HCT116 (cell line): ENCODE measurements around the gene MCF2L. TPM values are rescaled to one million over a fixed set of nuclear protein-coding genes. Genes with fewer than 3 reads are reported as not detected.

Experiments
- ATAC-seq: fragments of 200-7000 bp; cut with Tn5 transposase; 2 replicates; pipeline ENCODE4 v1.9.1; 2020; ENCODE audit warnings: mild to moderate bottlenecking, moderate library complexity
- BruUV-seq: library from RNA; stranded (reverse); fragments of 400-500 nt; replicated peaks from 2 replicates; lab custom pipeline; 2021; lab: Mats Ljungman, UMichigan
- CTCF ChIA-PET: fragments of 300-600 bp; sonication (Branson Sonifier 250); formaldehyde crosslinking; loops from one replicate; lab custom pipeline; 2021; ENCODE audit warnings: antibody characterized with exemption; lab: Charles Lee
- POLR2A ChIA-PET: fragments of 300-600, 350-600 bp; sonication (Branson Sonifier 250); formaldehyde crosslinking; loops from one replicate; lab custom pipeline; 2021; ENCODE audit warnings: antibody characterized with exemption; lab: Charles Lee
- RAD21 ChIA-PET, 2 experiments: fragments of 300-600 bp; sonication (Branson Sonifier 250); formaldehyde crosslinking; loops; one replicate each; lab custom pipeline; 2023; ENCODE audit warnings: low total read pairs in 2 of 2; ENCODE audit not compliant: uncharacterized antibody in 2 of 2, unreplicated experiment in 2 of 2, low non-redundant PET in 1 of 2; lab: Charles Lee
- DNase-seq: peaks from one replicate; pipeline ENCODE4 v3.0.0-alpha.2; 2010; ENCODE audit warnings: low read depth, low spot score
- H2AFZ ChIP-seq: fragments of 200-600 bp; shearing (Covaris generic), sonication (generic); 2 replicates; pipeline ENCODE4 v1.6.1; 2017; ENCODE audit warnings: low read depth, mixed run types, mixed read lengths, antibody characterized with exemption, low read length; ENCODE audit not compliant: poor library complexity, severe bottlenecking
- H3K27ac ChIP-seq: 2 replicates; pipeline ENCODE4 v1.5.1; 2012; ENCODE audit warnings: low read depth, low read length
- H3K27me3 ChIP-seq: fragments of 200-600 bp; sonication (generic); 2 replicates; pipeline ENCODE4 v1.6.1; 2016; ENCODE audit warnings: mixed run types, low read length, mixed read lengths; ENCODE audit not compliant: insufficient read depth
- H3K36me3 ChIP-seq, 2 experiments: fragments of 200-500 bp in 1 of 2; fragments of 200-600 bp in 1 of 2; sonication (Bioruptor generic) in 1 of 2; sonication (generic) in 1 of 2; 2 replicates each; pipeline versions ENCODE4 v1.5.1 to v1.6.1; 2014 to 2016; ENCODE audit warnings: low read length in 2 of 2, inconsistent platforms in 1 of 2, mixed read lengths in 1 of 2, mixed run types in 1 of 2; ENCODE audit not compliant: insufficient read depth in 2 of 2, control insufficient read depth in 1 of 2
- H3K4me1 ChIP-seq, 2 experiments: fragments of 200-600 bp in 1 of 2; sonication (generic) in 1 of 2; 2 replicates each; pipeline versions ENCODE4 v1.5.1 to v1.6.1; 2012 to 2017; ENCODE audit warnings: low read length in 2 of 2, inconsistent platforms in 1 of 2, mild to moderate bottlenecking in 1 of 2, mixed read lengths in 1 of 2, mixed run types in 1 of 2, moderate library complexity in 1 of 2; ENCODE audit not compliant: insufficient read depth in 2 of 2, control insufficient read depth in 1 of 2
- H3K4me2 ChIP-seq: fragments of 200-600 bp; sonication (generic); 2 replicates; pipeline ENCODE4 v1.6.1; 2017; ENCODE audit warnings: mixed run types, low read length, mixed read lengths
- H3K4me3 ChIP-seq, 2 experiments: fragments of 200-600 bp in 1 of 2; sonication (generic) in 1 of 2; replicated peaks in 1 of 2; 2 replicates each; pipeline ENCODE4 v1.5.1; 2011 to 2016; ENCODE audit warnings: low read length in 2 of 2, control low read depth in 1 of 2, low read depth in 1 of 2, mild to moderate bottlenecking in 1 of 2, mixed read lengths in 1 of 2, mixed run types in 1 of 2
- H3K79me2 ChIP-seq: fragments of 200-600 bp; sonication (generic); 2 replicates; pipeline ENCODE4 v1.6.1; 2017; ENCODE audit warnings: mild to moderate bottlenecking, mixed run types, low read length, moderate library complexity, mixed read lengths; ENCODE audit not compliant: insufficient read depth
- H3K9ac ChIP-seq: fragments of 200-600 bp; sonication (generic); 2 replicates; pipeline ENCODE4 v1.6.1; 2016; ENCODE audit warnings: low read length, mixed read lengths
- H3K9me2 ChIP-seq: fragments of 200-600 bp; sonication (generic), shearing (Covaris generic); 2 replicates; pipeline ENCODE4 v1.6.1; 2017; ENCODE audit warnings: mixed run types, mild to moderate bottlenecking, moderate library complexity; ENCODE audit not compliant: insufficient read depth
- H3K9me3 ChIP-seq, 2 experiments: fragments of 200-500 bp in 1 of 2; fragments of 200-600 bp in 1 of 2; sonication (Bioruptor generic) in 1 of 2; sonication (generic) in 1 of 2; 2 replicates each; pipeline ENCODE4 v1.6.1; 2014 to 2017; ENCODE audit warnings: low read length in 2 of 2, mixed read lengths in 2 of 2, inconsistent platforms in 1 of 2, low read depth in 1 of 2, mild to moderate bottlenecking in 1 of 2, mixed run types in 1 of 2, moderate library complexity in 1 of 2; ENCODE audit not compliant: control insufficient read depth in 1 of 2, insufficient read depth in 1 of 2
- H4K20me1 ChIP-seq: fragments of 200-600 bp; sonication (generic), shearing (Covaris generic); 2 replicates; pipeline ENCODE4 v1.6.1; 2017; ENCODE audit warnings: mixed run types, mild to moderate bottlenecking, moderate library complexity; ENCODE audit not compliant: insufficient read depth
- ELF1 ChIP-seq: IDR thresholded peaks from 2 replicates; pipeline ENCODE4 v1.6.1; 2012; ENCODE audit warnings: low read depth, borderline replicate concordance
- EZH2 ChIP-seq: fragments of 200-600 bp; sonication (generic); IDR thresholded peaks from 2 replicates; pipeline ENCODE4 v1.6.1; 2017; ENCODE audit warnings: antibody characterized with exemption, mixed run types
- EZH2phosphoT487 ChIP-seq: fragments of 200-600 bp; IDR thresholded peaks from 2 replicates; pipeline ENCODE4 v1.6.1; 2018; ENCODE audit warnings: antibody characterized with exemption, borderline replicate concordance
- FOSL1 ChIP-seq: IDR thresholded peaks from 2 replicates; pipeline ENCODE4 v1.6.1; 2012; ENCODE audit warnings: low read depth
- JUND ChIP-seq: IDR thresholded peaks from 2 replicates; pipeline ENCODE4 v1.6.1; 2012
- POLR2AphosphoS5 ChIP-seq: IDR thresholded peaks from 2 replicates; pipeline ENCODE4 v1.6.1; 2011; ENCODE audit warnings: mild to moderate bottlenecking, low read depth, low read length, moderate library complexity
- SP1 ChIP-seq: IDR thresholded peaks from 2 replicates; pipeline ENCODE4 v1.6.1; 2012; ENCODE audit warnings: low read depth
- SRF ChIP-seq: IDR thresholded peaks from 2 replicates; pipeline ENCODE4 v1.6.1; 2012; ENCODE audit warnings: low read depth
- YY1 ChIP-seq: IDR thresholded peaks from 2 replicates; pipeline ENCODE4 v1.6.1; 2011; ENCODE audit warnings: low read length, low read depth, moderate library complexity, mild to moderate bottlenecking; ENCODE audit not compliant: insufficient replicate concordance; ENCODE audit errors: extremely low read depth
- intact Hi-C: fragments of 100-400 bp; cut with micrococcal nuclease; formaldehyde crosslinking; loops from 2 replicates; pipeline ENCODE4 v1.10.0; 2022
- total RNA-seq: library from RNA; stranded (reverse); gene quantifications from one replicate; pipeline ENCODE4 v1.2.1, GENCODE V29; 2021; ENCODE audit not compliant: unreplicated experiment
- TF ChIP-seq, protein P1 (sequence below): IDR thresholded peaks from 2 replicates; pipeline ENCODE4 v1.6.1; 2011; ENCODE audit warnings: mild to moderate bottlenecking, low read length, moderate library complexity; ENCODE audit not compliant: insufficient replicate concordance; ENCODE audit errors: extremely low read depth
- TF ChIP-seq, protein P2 (sequence below), 3 experiments: fragments of 200-600 bp in 1 of 3; sonication (generic) in 1 of 3; IDR thresholded peaks in 2 of 3; conservative IDR thresholded peaks in 1 of 3; 2 replicates each; pipeline ENCODE4 v1.5.1; 2012 to 2017; ENCODE audit warnings: low read depth in 2 of 3, low read length in 2 of 3, antibody characterized with exemption in 1 of 3, borderline replicate concordance in 1 of 3, control low read depth in 1 of 3, mild to moderate bottlenecking in 1 of 3, mixed read lengths in 1 of 3, mixed run types in 1 of 3, moderate library complexity in 1 of 3; ENCODE audit not compliant: insufficient read depth in 1 of 3
- TF ChIP-seq, protein P3 (sequence below): IDR thresholded peaks from 2 replicates; pipeline ENCODE4 v1.6.1; 2012
- TF ChIP-seq, protein P4 (sequence below): IDR thresholded peaks from 2 replicates; pipeline ENCODE4 v1.6.1; 2012; ENCODE audit warnings: low read depth

The MCF2L gene
- total RNA-seq, 1 experiment from 2014 or later, result 19.3 TPM

DNA sequence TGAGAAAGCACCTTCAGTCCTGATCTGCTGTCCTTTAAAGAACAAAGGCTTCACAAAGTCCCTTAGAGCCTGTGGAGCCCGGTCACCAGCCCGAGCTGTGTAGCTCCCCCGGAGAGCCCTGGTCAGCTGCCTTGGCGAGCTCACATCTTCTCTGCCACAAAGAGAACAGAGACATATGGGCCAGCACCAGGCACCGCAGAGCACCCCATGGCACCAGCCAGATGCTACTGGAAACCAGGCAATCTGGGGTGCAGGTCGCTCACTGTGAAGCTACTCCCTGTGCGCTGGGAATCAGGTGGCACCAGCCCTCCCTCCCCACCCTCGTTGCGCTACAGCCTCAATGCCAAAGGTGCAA lies 92.2 kb downstream of the MCF2L start:
- H4K20me1 ChIP-seq, result no peaks in the 10 kb centered on the region
- ChIA-PET POLR2A (no interaction called here), CTCF (no interaction called here), RAD21 (no interaction called here)
- H3K36me3 ChIP-seq, result no peaks in the 10 kb centered on the region
- no peaks in the 10 kb centered on the region for H3K79me2 ChIP-seq
- H2AFZ ChIP-seq, result no peak overlapping the region
- H3K4me3 ChIP-seq, result no peak overlapping the region
- intact Hi-C loops, result no loop called here
- H3K4me1 ChIP-seq, result peaks cover 22 to 24% of the 10 kb centered on the region in 2 experiments
- no peak for DNase-seq
- no peak overlapping the region for H3K9ac ChIP-seq
- H3K27me3 ChIP-seq, result no peaks in the 10 kb centered on the region
- H3K4me2 ChIP-seq, result no peak overlapping the region
- BruUV-seq, result no TSS peak
- ATAC-seq, result no peak
- H3K9me3 ChIP-seq, result no peaks in the 10 kb centered on the region; a peak in 1 of 4 replicates
- TF ChIP-seq YY1, result no peak
- TF ChIP-seq, protein P1, sequence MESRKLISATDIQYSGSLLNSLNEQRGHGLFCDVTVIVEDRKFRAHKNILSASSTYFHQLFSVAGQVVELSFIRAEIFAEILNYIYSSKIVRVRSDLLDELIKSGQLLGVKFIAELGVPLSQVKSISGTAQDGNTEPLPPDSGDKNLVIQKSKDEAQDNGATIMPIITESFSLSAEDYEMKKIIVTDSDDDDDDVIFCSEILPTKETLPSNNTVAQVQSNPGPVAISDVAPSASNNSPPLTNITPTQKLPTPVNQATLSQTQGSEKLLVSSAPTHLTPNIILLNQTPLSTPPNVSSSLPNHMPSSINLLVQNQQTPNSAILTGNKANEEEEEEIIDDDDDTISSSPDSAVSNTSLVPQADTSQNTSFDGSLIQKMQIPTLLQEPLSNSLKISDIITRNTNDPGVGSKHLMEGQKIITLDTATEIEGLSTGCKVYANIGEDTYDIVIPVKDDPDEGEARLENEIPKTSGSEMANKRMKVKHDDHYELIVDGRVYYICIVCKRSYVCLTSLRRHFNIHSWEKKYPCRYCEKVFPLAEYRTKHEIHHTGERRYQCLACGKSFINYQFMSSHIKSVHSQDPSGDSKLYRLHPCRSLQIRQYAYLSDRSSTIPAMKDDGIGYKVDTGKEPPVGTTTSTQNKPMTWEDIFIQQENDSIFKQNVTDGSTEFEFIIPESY, result no peak
- no peak for TF ChIP-seq POLR2AphosphoS5
- TF ChIP-seq SP1, result no peak
- TF ChIP-seq EZH2phosphoT487, result no peak
- TF ChIP-seq SRF, result no peak
- TF ChIP-seq, protein P2, sequence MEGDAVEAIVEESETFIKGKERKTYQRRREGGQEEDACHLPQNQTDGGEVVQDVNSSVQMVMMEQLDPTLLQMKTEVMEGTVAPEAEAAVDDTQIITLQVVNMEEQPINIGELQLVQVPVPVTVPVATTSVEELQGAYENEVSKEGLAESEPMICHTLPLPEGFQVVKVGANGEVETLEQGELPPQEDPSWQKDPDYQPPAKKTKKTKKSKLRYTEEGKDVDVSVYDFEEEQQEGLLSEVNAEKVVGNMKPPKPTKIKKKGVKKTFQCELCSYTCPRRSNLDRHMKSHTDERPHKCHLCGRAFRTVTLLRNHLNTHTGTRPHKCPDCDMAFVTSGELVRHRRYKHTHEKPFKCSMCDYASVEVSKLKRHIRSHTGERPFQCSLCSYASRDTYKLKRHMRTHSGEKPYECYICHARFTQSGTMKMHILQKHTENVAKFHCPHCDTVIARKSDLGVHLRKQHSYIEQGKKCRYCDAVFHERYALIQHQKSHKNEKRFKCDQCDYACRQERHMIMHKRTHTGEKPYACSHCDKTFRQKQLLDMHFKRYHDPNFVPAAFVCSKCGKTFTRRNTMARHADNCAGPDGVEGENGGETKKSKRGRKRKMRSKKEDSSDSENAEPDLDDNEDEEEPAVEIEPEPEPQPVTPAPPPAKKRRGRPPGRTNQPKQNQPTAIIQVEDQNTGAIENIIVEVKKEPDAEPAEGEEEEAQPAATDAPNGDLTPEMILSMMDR (IDR thresholded peaks at IDR 0.05 in 2 of 3, conservative IDR thresholded peaks at IDR 0.05 in 1 of 3; ENCODE audit: borderline replicate concordance in 1 of 3, insufficient read depth in 1 of 3, low read depth in 2 of 3, low read length in 2 of 3), result no peak
- TF ChIP-seq EZH2, result no peak
- no peak for TF ChIP-seq FOSL1
- TF ChIP-seq ELF1, result no peak
- no peak for TF ChIP-seq JUND
- TF ChIP-seq, protein P3, sequence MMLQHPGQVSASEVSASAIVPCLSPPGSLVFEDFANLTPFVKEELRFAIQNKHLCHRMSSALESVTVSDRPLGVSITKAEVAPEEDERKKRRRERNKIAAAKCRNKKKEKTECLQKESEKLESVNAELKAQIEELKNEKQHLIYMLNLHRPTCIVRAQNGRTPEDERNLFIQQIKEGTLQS, result no peak
- TF ChIP-seq, protein P4, sequence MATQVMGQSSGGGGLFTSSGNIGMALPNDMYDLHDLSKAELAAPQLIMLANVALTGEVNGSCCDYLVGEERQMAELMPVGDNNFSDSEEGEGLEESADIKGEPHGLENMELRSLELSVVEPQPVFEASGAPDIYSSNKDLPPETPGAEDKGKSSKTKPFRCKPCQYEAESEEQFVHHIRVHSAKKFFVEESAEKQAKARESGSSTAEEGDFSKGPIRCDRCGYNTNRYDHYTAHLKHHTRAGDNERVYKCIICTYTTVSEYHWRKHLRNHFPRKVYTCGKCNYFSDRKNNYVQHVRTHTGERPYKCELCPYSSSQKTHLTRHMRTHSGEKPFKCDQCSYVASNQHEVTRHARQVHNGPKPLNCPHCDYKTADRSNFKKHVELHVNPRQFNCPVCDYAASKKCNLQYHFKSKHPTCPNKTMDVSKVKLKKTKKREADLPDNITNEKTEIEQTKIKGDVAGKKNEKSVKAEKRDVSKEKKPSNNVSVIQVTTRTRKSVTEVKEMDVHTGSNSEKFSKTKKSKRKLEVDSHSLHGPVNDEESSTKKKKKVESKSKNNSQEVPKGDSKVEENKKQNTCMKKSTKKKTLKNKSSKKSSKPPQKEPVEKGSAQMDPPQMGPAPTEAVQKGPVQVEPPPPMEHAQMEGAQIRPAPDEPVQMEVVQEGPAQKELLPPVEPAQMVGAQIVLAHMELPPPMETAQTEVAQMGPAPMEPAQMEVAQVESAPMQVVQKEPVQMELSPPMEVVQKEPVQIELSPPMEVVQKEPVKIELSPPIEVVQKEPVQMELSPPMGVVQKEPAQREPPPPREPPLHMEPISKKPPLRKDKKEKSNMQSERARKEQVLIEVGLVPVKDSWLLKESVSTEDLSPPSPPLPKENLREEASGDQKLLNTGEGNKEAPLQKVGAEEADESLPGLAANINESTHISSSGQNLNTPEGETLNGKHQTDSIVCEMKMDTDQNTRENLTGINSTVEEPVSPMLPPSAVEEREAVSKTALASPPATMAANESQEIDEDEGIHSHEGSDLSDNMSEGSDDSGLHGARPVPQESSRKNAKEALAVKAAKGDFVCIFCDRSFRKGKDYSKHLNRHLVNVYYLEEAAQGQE, result no peak
- TF ChIP-seq, all 23 proteins: peak for 0
- H3K9me2 ChIP-seq, result no peaks in the 10 kb centered on the region
- H3K27ac ChIP-seq, result no peak overlapping the region
